Measurements from ENCODE around the gene MALRD1.

Gene MALRD1

GRCh38 chr10:19652750-19653149, 604.1 kb downstream of the MALRD1 start:
- no peak for DNase-seq (ENCODE audit: low spot score)

GRCh38 chr10:19653931-19654330, 605.3 kb downstream of the MALRD1 start:
- DNase-seq (ENCODE audit: low spot score) = no peak

GRCh38 chr10:19654576-19654975, 606.0 kb downstream of the MALRD1 start:
- peak; percentile 5 for DNase-seq (ENCODE audit: low spot score)

GRCh38 chr10:19656420-19657042, 607.9 kb downstream of the MALRD1 start:
- DNase-seq (ENCODE audit: low spot score) = no peak

GRCh38 chr10:19658131-19658530, 609.5 kb downstream of the MALRD1 start:
- no peak for DNase-seq (ENCODE audit: low spot score)

- DNase-seq (ENCODE audit: low spot score) = no peak
Observed at GRCh38 chr10:19658622-19659233, 610.1 kb downstream of the MALRD1 start.

GRCh38 chr10:19659920-19660655, 611.5 kb downstream of the MALRD1 start:
- DNase-seq (ENCODE audit: low spot score) = no peak

- DNase-seq (ENCODE audit: low spot score) = no peak
Observed at GRCh38 chr10:19663344-19663743, 614.7 kb downstream of the MALRD1 start.

- DNase-seq (ENCODE audit: low spot score) = no peak
Observed at GRCh38 chr10:19668116-19668515, 619.5 kb downstream of the MALRD1 start.

GRCh38 chr10:19676063-19676462, 627.5 kb downstream of the MALRD1 start:
- DNase-seq (ENCODE audit: low spot score) = no peak

- DNase-seq (ENCODE audit: low spot score) = no peak
Observed at GRCh38 chr10:19683356-19683755, 634.8 kb downstream of the MALRD1 start.

GRCh38 chr10:19683960-19684359, 635.4 kb downstream of the MALRD1 start:
- no peak for DNase-seq (ENCODE audit: low spot score)

GRCh38 chr10:19688344-19688743, 639.7 kb downstream of the MALRD1 start:
- DNase-seq (ENCODE audit: low spot score) = no peak

GRCh38 chr10:19689231-19689630, 640.6 kb downstream of the MALRD1 start:
- no peak for DNase-seq (ENCODE audit: low spot score)

GRCh38 chr10:19699299-19699698, 650.7 kb downstream of the MALRD1 start:
- DNase-seq (ENCODE audit: low spot score) = no peak

- DNase-seq (ENCODE audit: low spot score) = no peak
Observed at GRCh38 chr10:19701427-19702052, 652.9 kb downstream of the MALRD1 start.

- no peak for DNase-seq (ENCODE audit: low spot score)
Observed at GRCh38 chr10:19702215-19702614, 653.6 kb downstream of the MALRD1 start.

GRCh38 chr10:19704544-19704943, 655.9 kb downstream of the MALRD1 start:
- DNase-seq (ENCODE audit: low spot score) = no peak

- no peak for DNase-seq (ENCODE audit: low spot score)
Observed at GRCh38 chr10:19705250-19705649, 656.6 kb downstream of the MALRD1 start.

GRCh38 chr10:19706904-19707303, 658.3 kb downstream of the MALRD1 start:
- no peak for DNase-seq (ENCODE audit: low spot score)

- no peak for DNase-seq (ENCODE audit: low spot score)
Observed at GRCh38 chr10:19707376-19707775, 658.8 kb downstream of the MALRD1 start.

- DNase-seq (ENCODE audit: low spot score) = no peak
Observed at GRCh38 chr10:19708031-19708430, 659.4 kb downstream of the MALRD1 start.

GRCh38 chr10:19710600-19710999, 662.0 kb downstream of the MALRD1 start:
- no peak for DNase-seq (ENCODE audit: low spot score)

Data from globus pallidus (tissue), 1 donor.